H1 (cell line): ENCODE measurements around the gene YWHAQ.

ENCODE experiments used
- GABPA ChIP-seq: IDR thresholded peaks from 2 replicates; pipeline ENCODE4 v1.6.1; 2011; ENCODE audit warnings: mild to moderate bottlenecking, low read length, moderate library complexity, borderline replicate concordance; ENCODE audit not compliant: insufficient read depth
- POLR2AphosphoS5 ChIP-seq: IDR thresholded peaks from 2 replicates; pipeline ENCODE4 v1.6.1; 2011; ENCODE audit warnings: low read depth, low read length
- RFX5 ChIP-seq: IDR thresholded peaks from 2 replicates; pipeline ENCODE4 v1.6.1; 2011; ENCODE audit warnings: low read depth, low read length, improper control_type of control experiment, borderline replicate concordance
- SIN3A ChIP-seq, 2 experiments: IDR thresholded peaks in 1 of 2; conservative IDR thresholded peaks in 1 of 2; 2 replicates each; pipeline ENCODE4 v1.6.1; 2011 to 2012; ENCODE audit warnings: low read length in 2 of 2, improper control_type of control experiment in 1 of 2, low read depth in 1 of 2, mild to moderate bottlenecking in 1 of 2
- TF ChIP-seq, protein P1 (sequence below), 3 experiments: IDR thresholded peaks; 1 replicate in 2 of 3; 2 replicates in 1 of 3; pipeline versions ENCODE4 v1.5.1 to v1.6.1; 2011; ENCODE audit warnings: low read length in 3 of 3, mild to moderate bottlenecking in 3 of 3, inconsistent platforms in 2 of 3, low read depth in 1 of 3, moderate library complexity in 1 of 3; ENCODE audit not compliant: insufficient read depth in 1 of 3; ENCODE audit errors: control extremely low read depth in 1 of 3

DNA sequence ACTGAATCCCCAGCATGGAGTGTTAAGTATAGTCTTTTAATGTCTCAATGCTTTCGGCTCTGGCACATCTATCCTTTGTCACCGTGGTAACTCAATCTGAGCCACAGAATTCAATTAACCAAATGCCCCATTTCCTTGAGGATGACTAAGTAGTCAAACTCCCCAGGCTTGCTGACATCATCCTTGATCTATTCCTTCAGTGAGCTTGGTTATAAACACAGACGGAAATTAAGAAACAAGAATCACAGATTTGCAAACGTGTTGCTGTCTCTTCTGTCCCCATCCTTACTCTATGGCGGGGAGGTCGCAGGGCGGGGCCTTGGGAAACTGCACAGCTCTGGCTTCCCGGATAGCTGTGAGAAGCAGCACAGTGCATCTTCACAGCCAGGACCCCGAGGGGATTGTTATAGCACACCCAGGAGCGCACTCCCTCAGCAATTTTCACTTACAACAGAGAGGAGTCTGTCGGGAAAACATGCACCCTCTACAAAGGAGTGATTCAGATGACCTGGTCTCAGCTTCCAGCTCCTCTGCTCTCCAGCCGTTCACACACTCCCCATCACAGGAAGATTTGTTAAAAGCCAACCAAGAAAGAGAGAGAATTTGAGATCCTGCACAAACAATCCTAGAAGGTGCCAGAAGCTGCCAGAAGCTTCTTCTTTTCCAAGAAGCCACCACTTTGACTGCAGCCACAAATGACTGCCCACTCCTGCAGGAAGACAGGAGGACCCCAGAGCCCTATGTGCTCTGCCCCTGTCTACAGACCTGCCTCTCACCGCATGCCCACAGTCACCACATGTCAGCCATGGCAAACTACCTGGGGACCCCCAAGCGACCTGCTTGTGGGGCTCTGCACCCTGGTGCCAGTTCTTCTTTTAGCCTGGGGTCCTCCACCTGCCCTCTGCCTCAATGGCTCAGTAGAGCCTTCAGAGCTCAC lies 44.9 kb upstream of the YWHAQ start:
- TF ChIP-seq SIN3A (conservative IDR thresholded peaks at IDR 0.05 in 1 of 2, IDR thresholded peaks at IDR 0.05 in 1 of 2; ENCODE audit: low read depth in 1 of 2, low read length in 2 of 2): no peak
- TF ChIP-seq RFX5: no peak
- TF ChIP-seq POLR2AphosphoS5: no peak
- TF ChIP-seq, protein P1, sequence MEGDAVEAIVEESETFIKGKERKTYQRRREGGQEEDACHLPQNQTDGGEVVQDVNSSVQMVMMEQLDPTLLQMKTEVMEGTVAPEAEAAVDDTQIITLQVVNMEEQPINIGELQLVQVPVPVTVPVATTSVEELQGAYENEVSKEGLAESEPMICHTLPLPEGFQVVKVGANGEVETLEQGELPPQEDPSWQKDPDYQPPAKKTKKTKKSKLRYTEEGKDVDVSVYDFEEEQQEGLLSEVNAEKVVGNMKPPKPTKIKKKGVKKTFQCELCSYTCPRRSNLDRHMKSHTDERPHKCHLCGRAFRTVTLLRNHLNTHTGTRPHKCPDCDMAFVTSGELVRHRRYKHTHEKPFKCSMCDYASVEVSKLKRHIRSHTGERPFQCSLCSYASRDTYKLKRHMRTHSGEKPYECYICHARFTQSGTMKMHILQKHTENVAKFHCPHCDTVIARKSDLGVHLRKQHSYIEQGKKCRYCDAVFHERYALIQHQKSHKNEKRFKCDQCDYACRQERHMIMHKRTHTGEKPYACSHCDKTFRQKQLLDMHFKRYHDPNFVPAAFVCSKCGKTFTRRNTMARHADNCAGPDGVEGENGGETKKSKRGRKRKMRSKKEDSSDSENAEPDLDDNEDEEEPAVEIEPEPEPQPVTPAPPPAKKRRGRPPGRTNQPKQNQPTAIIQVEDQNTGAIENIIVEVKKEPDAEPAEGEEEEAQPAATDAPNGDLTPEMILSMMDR (IDR thresholded peaks at IDR 0.05; ENCODE audit: control extremely low read depth in 1 of 3, insufficient read depth in 1 of 3, low read depth in 1 of 3, low read length in 3 of 3): no peak
- TF ChIP-seq GABPA: no peak
